NOMO-1 (cell line): ENCODE results near the gene ANKRD13B.

ENCODE experiments used
- DNase-seq, 2 experiments: peaks; one replicate each; lab custom pipeline; 2025; ENCODE audit not compliant: unreplicated experiment in 2 of 2; lab: John Stamatoyannopoulos, UW

Gene ANKRD13B

GRCh38 chr17:29579866-29580771 lies 12.8 kb upstream of the ANKRD13B start:
- DNase-seq = peak; percentile 69 to 71

- DNase-seq = no peak
These were observed 11.2 kb upstream of the ANKRD13B start for GRCh38 chr17:29581583-29582253.

DNA sequence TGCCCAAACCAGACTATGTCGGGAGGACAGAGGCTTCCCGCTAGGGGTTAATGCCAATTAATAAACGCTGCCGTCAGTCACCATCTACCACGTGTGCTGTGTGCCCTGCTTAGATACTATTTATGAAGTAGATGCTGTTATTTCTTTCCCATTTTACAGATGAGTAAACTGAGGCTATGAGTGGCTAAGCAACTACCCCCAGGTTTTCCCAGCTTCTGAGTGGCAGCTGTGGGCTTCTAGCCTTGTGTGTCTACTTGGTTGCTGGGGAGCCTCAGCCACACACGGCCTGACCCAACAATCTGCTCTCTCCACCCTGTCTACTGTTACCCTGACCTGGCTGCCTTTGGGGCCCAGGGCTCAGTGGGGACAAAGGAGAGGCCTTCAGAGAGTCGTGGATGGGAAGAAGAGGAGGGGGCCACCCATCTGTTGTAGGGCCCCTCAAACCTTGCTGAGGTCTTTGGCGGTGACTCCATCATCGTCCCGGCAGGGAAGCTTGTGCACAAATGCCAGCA lies 10.6 kb upstream of the ANKRD13B start:
- DNase-seq = no peak

GRCh38 chr17:29582772-29583171 lies 10.2 kb upstream of the ANKRD13B start:
- DNase-seq = no peak

DNA sequence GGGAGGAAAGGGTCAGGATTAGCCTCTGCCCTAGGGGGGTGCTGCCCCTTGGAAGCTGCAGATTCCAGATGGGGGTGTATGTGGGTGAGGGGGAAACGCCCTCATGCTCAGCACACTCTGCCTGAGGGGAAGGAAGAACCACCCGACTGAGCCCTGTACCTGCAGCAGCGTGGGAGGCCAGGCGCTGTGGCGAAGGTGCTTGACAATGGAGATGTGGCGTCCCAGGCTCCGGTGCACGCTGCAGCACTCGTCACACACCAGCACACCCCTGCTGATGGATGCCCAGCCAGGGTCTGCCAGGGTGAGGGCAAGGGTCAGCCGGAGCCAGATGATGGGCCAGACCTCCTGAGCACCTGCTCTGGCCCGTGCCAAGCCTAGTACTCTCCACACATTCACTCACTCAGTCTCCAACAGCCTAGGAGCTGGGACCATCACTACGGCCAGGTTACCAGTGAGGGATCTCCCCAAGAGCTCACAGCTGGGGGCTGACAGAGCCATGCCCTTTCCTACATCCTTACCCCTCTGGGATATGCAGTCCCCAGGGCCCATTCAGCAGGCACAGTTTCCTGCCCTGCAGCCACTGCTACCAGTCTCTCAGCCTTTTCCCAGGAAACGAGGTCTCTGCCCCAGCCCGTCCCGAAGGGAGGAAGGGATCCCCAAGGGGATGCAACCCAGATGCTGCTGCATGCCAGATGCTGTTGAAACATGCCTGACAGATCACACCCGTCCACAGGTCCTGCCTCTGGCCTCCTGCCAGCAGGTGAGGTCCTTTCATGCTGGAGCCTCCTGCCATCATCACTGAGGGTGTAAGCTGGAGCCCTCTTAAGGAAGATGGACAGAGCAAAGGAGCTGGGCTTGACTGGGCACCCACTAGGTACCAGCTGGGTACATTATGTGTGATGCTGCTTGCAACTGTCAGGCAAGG lies 9.3 kb upstream of the ANKRD13B start:
- DNase-seq = no peak

- DNase-seq = peak in 1 of 2 experiments; percentile 11
These were observed 8.4 kb upstream of the ANKRD13B start for GRCh38 chr17:29584452-29585079.

DNA sequence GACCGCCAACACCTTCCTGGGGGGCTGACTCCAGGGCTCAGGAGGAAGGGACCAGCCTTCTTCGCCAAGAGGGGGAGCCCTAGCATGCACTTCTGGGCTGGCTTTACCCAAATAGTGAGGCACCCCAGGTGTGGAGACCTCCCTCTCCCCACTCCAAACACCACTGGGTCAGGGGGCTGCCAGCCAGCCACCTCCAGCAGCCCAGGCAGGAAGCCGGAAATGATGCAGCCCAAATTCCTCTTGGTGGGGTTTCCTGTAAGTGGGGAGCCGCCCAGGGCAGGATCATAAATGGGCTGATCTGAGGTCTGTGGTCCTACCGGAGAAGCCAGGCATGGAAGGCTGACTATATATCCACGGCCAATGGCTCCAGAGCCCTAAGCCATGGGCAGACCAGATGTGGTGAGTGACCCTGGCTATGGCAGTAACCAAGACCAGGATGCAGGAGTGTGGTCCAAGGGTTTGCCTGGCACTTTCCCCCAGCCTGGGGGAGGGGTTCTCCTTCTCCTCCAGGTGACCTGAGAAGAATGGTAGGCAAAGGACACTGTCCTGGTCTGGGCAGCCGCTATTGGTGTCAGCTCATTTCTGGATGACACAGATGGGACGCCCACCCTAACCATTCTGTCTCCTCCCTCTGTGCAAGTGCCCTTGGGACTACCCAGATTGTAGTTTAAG lies 7.7 kb upstream of the ANKRD13B start:
- DNase-seq = no peak

DNA sequence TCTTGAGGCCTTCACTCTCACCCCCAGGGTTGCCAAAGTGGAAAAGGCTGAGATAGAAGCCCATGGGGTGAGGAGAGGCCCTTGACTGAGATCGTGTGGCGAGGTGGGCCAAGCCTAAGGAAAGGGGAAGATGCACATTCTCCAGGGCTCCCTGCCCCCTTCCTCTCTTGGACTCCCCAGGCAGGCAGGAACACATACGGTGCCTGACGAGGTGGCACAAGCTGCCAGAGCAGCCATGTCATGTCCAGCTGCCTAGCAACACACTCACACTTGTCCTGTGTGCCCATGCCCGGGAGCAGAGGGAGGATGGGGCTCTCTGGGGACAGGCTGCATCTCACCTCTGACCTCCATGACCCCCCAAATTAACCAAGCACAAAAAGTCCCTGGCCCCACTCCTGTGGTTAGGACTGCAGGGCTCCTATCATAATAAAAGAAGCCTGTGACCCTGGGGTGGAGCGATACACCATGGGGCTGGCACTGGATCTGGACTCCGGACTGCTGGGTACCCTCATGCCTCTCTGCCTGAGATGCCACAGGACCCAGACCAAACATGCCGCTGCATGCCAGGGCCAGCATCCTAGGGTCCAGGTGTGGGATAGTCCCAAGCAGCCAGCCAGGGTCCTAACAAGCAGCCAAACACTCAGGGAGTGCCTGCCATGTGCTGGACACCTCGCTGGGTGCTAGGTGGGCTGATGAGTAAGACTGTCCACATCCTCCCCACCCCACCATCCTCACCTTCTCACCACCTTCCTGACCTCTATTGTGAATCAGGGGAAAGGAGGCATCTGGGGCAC lies 6.1 kb upstream of the ANKRD13B start:
- no peak for DNase-seq

- DNase-seq = no peak
These were observed 5.3 kb upstream of the ANKRD13B start for GRCh38 chr17:29587591-29587990.

DNA sequence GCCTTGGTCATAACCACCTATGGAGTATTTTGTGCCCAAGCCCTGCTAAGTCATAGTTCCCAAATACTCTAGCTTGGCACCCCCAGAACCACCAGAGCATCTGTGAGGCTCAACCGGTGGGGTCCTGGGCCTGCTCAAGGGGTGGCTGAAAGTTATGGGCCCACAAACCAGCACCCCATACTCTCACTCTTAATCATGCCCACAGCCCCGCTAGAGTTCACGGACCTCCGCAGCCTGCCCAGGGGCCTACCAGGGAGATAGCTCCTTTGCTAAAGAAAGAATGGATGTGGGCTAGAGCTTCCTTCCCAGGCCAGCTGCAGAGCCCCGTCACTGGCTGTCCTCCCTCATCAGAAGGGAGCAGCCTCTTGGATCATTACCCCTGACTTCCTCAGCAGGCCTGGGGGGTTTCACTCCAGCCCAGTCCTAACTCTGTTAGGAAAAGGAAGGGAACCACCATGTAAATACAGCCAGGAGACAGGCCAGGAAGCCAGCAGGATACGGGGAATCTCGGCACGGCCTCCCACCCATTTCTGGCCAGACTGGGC lies 4.8 kb upstream of the ANKRD13B start:
- DNase-seq = no peak

DNA sequence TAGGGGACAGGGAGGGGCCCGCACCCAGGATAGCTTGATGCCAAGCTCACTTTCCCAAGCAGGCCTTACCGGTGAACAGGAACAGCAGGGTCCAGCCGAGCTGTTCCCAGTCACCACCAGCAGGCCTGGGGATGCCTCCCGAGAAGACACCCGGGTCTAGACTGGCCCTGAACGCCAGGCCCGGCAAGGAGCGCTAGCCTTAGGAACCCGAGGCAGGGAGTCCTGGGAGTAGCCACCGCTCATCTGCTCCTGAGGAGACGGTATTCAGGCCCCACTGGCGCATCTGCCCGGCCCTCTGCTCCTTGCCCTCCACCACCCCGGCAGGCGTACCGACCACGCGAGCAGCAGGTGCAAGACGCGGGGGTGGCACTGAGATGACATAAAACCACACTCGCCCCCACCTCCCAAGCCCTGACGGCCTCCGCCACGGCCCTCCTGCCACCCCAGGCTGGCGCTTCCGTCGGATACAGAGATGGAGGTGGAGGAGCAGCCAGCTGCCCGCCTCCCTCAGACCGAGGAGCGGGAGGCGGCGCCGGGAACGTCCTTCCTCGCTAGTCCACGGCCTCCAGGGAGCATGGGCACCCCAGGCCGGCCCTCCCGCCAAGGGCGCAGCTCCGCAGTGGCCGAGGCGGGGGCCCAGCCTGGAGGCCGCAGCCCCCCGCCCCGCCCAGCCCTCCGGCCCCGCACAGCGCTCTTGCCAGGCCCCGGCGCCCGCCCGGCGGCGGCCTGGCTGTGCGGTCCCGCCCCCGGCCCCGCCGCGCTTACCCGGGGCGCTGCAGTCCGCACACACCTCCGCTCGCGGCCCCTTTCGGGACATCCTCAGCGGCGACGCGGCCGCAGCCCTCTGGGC lies 4.1 kb upstream of the ANKRD13B start:
- peak; percentile 11 to 13 for DNase-seq

DNA sequence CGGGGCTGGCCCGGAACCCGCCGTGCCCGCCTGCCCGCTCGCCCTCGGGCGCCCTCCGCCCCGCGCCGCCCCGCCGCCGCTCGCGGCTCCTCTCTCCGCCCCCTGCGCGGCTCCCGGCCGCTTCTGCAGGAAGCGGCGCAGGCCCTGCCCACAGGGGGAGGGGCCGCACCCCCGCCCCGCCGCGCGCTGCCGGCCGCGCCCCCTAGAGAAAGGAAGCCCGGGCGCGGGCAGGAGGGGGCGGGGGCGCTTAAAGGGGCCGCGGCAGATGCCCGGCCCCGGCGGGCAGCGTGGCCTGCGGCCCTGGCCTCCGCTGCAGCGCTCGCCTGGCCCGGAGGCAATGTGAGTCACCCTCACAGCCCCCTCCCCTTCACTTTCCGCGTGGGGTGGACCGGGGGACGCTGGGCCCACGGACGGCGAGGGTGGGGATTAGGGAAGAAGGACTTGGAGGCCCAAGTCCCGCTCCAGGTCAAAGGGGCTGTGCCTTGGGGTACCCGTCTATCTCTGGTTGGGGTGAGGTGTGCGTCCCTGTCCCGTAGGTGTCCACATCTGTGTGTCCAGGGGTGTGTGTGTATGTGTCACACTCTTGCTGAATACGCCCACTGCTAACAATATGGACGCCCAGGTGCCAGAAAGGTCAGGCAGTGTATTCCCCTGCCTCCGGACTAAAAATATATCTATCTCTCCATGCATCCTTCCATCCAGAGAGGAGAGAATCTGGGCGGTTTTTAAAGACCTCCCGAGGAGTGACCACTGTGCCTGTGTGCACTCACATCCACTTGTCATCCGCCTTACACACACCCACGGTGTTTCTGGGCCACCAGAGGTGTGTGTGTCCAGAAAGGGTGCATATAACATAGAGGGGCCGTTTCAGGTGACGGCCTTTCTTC lies 3.2 kb upstream of the ANKRD13B start, which contains the start of gene GIT1:
Gene GIT1 (minus strand): TSS at position 125 of the 887 bp plus-strand sequence. CDS start 270 bp downstream, outside the sequence.
- peak; percentile 83 to 90 for DNase-seq

GRCh38 chr17:29590411-29591145 lies 2.4 kb upstream of the ANKRD13B start:
- no peak for DNase-seq

DNA sequence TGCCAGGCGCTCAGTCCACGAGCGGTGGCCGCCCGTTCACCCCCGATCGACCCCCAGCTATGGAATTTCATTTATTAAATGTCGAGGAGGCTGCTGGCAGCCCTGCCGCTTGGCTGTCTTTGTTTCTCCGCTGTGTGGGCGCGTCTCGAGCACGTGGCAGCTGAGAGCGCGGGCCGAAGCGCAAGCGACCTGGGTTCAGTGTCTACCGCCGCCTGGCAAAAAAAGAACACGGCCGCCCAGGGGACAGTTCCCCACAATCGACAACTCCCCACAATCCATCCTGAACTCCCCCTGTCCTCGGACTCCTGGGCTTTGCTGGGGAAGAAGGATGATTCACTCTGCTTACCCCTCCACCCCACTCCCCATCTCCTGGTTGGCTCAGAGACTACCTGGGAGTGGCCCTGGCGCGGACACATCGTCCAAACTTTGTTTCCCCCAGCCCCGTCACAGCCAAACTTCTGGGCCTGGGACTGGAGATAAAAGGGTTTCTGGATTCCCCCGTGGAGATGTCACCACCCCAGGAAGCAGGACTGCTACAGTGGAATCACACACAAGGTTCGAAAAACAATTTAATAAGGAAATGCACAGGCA lies 1.7 kb upstream of the ANKRD13B start:
- DNase-seq = no peak

DNA sequence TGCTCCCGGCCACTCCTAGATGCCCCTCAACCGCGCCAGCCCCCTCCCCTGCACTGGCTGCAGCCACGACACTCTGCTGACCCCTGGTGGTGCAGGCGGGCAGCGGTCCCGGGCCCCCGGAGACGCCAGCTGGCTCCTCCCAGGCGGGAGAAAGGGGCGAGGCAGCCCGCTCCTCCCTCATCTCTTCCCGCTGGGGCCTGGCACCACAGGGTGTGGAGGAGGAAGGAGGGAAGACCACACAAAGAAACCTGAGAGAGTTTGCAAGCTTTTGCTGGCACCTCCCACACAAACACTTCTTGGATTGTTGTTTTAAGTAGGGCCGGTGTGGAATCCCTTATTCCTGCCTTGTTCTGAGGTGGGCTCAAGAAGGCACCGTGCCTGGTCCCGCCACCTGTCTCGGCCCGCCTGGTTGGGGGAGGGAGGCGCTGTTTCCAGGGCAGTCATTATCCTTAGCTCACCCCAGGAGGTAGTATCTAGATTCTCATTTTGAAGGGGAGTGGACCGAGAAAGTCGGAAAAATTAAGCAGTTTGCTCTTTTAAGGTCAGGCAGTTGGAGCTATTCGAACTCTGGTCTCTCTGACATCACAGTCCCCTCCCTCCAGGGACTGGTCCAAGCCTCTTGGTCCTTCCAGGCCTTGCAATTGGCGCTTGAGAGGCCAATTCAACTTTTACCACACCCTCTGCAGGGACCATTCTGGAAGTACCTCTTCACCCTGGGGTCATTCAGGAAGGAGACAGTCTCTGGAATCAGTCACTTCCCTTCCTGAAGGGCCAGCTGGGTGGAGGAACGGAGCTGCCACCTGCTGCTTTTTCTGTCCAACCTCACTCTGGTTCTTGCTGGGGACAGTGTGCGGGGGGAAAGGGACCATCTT lies 959 bp upstream of the ANKRD13B start:
- peak; percentile 47 to 74 for DNase-seq
